GM08714 (cell line): Measurements from ENCODE around the gene ZNF787.

ENCODE experiments used
- H3K4me3 ChIP-seq: fragments of 200-500 bp; sonication (Bioruptor generic); 2 replicates; pipeline ENCODE4 v1.5.1; 2014; ENCODE audit warnings: mild to moderate bottlenecking, low read length, inconsistent platforms
- ZNF274 ChIP-seq: IDR thresholded peaks from 2 replicates; pipeline ENCODE4 v1.6.1; 2012; ENCODE audit warnings: mild to moderate bottlenecking, low read depth, low read length

ZNF787 gene

DNA sequence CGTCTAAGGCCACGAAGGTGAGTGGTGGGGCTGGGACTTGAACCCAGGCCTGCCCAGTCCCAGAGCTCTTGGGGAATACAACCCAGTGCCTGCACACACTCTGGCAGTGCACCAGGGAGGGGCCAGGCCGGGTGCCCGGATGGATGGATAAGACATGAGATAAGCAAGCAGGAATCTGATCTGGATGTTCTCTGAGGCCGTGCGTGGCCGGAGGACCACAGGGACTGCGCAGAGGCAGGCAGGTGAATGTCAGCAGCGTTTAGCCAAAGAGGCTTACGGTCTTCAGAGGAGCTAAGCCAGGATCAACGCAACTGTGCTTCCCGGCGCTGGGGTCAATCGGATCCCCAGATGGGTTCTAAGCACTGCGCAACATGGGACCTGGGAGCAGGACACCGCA is 1.5 kb downstream of the ZNF787 start:
- H3K4me3 ChIP-seq, result peak overlapping the region; percentile 72
- TF ChIP-seq ZNF274, result no peak

DNA sequence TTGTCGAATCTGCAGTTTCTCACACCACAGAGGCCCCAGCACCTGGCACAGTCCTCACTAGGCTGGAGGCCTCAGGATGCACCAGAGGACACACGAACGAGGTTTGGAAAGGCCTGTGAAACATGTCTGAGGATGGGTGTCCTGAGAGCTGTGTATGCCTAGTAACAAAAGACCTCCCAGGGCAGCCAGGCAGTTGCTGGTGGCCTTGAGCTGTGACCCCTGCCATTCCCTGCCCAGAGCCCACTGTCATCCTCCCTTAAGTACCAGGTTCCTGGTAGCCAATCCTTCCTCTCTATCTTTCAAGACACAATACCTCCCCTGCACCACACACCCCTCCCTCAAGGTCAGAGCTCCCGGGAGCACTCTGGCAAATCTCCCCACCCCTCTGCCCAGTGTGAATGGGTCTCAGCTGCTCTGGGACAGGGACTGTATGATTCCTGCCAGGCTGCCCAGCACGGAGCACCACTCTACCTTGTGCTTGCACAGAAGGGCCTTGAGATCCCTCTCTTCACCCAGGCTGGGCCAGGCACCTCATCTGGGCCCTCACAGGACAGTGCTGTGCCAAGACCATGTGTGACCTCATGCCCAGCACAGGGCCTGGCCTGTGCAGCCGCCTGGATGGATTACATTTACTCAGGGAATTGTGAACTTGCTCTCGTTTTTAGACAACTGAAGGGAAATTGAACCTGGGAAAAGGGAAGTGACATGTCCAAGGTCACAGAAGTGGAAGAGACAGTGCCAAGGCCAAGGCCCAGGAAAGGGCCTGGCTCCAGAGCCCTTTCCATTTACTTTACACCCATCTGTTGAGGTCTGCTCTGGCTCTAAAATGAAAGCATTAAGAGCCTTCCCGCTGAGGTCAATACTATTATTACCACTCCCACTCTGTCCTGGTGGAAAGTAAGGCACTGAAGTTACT is 2.2 kb downstream of the ZNF787 start:
- TF ChIP-seq ZNF274, result no peak
- H3K4me3 ChIP-seq, result peak overlapping the region; percentile 72; the same call in 1 of the 2 replicates

DNA sequence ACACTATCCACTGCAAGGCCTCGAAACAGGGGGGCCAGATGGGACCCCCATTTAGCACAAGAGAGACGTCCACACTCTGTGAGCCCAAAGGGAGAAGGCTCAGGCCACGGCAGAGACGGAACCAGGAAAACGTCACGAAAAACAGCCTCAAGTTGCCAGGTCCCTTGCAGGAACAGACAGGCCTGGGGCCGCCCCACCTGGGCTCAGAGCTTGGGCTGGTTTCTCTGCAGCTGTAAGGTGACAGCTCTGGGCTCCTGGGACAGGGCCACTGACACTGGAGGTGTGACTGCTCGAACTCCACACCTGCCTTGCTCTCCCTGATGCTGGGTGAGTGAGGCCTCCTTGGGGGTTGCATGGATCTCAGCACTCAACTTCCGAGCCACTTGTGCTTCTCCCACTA is 3.2 kb downstream of the ZNF787 start:
- no peak for TF ChIP-seq ZNF274
- no peak overlapping the region for H3K4me3 ChIP-seq

DNA sequence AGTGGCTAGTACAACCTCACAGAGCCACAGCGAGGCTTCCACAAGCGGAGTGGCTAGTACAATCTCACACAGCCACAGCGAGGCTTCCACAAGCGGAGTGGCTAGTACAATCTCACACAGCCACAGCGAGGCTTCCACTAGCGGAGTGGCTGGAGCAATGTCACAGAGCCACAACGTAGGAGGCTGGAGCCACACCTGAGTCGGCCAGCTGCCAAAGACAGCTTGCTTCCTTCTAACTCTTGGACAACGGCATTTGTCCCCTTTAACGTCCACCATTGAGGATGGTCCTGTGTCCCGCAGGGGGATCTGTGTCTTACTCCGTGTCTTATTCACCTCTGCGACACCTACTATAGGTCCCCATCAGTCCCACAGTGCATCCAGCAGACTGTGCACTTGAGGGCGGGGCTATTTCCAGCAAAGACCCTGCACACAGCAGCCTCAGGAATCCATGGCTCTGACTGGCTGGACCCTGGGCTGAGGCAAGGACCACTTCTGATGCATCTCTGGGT is 3.7 kb downstream of the ZNF787 start:
- no peak for TF ChIP-seq ZNF274
- H3K4me3 ChIP-seq, result no peak overlapping the region

DNA sequence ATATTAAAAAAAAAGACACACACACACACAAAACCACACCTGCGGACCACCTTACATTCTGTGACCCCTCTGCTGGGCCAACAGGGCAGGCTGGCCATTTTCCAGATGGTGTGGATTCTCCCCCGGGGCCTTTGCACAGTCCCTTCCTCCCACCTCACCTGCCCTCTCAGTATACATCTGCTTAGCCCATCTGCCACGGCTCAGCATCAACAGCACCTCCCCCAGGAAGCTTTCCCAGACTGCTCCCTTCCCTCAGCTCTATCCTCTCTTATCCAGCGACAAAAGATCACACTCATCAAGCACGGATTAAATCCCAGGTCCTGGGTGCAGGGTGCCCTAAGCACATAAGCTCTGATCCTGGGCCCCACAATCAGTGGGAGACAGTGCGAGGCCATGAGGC is 4.5 kb downstream of the ZNF787 start:
- no peak for TF ChIP-seq ZNF274
- no peak overlapping the region for H3K4me3 ChIP-seq

DNA sequence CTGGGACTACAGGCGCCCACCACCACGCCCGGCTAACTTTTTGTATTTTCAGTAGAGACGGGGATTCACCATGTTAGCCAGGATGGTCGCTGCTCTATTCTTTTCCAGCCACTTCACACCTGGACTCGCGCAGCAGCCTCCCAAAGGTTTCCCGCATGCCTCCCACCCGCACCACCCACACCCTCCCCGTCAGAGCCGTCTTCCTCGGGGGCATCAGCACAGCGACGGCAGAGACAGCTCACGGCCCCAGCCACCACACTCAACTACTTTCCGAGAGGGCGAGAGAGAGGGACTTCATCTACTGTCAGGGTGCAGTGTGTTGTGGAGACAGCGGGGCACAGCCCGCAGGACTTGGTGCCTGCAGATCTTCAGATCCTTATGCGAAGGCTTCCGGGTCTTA is 5.6 kb downstream of the ZNF787 start:
- no peak overlapping the region for H3K4me3 ChIP-seq
- TF ChIP-seq ZNF274, result no peak

DNA sequence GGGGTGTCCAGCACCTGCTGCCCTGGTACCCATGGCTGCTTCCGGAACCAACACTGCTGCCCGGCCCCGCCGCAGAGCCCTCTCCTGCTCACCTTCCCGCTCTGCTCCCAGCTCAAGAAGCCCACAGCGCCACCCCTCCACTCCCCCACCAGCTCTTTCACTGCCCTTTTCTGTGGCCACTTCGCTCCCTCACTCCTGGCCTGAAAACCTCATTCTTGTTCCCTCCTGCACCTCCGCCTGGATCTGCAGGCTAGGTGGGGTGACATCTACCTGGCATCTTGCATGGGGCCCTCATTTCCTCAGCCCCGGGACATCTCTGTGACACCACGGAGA is 6.4 kb downstream of the ZNF787 start:
- TF ChIP-seq ZNF274, result no peak
- no peak overlapping the region for H3K4me3 ChIP-seq

DNA sequence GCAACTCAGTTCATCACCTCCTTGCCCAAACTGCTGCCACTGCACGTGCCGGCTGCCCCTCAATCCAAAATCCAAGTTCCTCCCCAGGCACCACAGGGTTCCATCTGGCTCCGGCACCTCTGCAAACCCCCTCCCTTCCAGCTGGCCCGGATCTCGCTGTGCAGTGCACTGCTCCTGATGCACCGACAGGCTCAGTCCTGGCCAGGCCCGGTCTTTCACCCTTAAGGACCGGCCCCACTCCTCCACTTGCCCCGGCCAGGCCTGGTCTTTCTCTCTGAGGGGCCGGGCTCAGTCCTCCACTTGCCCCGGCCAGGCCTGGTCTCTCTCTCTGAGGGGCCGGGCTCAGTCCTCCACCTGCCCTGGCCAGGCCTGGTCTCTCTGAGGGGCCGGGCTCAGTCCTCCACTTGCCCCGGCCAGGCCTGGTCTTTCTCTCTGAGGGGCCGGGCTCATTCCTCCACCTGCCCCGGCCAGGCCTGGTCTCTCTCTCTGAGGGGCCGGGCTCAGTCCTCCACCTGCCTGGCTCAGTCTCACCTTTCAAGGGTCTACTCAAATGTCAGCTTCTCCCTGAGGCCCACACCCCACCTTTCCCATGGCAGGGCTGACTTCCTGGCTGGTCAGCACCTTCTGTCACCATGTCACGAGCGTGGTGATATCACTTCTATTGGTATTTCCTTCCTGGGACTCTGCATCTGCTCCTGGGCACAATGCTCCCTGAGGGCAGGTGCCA is 6.9 kb downstream of the ZNF787 start:
- no peak overlapping the region for H3K4me3 ChIP-seq
- no peak for TF ChIP-seq ZNF274

DNA sequence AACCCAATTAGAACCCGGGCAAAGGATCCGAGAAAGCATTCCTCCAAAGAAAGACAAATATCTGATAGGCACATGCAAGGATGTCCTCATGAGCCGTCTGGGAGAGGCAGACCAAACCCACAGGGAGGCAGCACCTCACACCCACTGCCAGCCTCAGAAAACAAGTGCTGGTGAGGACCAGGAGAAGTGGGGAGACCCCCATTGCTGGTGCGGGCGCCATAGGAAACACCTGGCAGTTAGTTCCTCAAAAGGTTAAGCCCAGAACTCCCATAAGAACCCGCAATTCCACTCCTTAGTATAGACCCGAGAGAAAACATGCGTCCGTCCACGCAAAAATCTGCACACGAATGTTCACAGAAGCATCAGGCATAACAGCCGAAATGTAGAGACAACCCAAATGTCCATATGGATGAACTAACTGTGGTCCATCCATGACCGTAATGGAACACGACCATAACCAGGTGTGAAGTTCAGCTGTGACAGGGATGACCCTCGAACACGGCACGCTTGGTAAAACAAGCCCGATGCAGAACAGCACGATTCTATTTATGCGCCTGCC is 7.9 kb downstream of the ZNF787 start:
- TF ChIP-seq ZNF274, result no peak

DNA sequence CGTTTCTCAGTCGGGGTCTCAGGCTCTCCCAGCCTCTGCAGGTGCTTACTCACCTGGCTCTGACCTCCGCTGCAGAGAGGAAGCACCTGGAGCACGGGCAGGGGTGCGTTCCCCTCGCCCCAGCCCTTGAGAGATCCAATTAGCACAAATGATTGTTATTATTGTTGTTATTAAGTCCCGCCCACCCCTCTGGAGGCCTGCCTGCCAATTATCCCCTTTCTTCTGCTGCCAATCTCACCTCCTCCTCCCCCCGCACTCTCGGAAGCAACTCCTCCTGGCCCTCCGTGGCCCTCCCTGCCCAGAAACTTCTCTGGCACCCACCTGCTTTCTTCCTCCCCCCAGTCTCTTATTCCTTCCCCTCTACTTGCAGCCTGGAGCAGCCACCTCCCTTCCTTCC is 8.8 kb downstream of the ZNF787 start:
- TF ChIP-seq ZNF274, result no peak
- H3K4me3 ChIP-seq, result no peak overlapping the region; the same call in 1 of the 2 replicates

More for the DNA sequence above, 7.9 kb downstream of the ZNF787 start:
- no peak overlapping the region; the same call in 1 of the 2 replicates for H3K4me3 ChIP-seq

DNA sequence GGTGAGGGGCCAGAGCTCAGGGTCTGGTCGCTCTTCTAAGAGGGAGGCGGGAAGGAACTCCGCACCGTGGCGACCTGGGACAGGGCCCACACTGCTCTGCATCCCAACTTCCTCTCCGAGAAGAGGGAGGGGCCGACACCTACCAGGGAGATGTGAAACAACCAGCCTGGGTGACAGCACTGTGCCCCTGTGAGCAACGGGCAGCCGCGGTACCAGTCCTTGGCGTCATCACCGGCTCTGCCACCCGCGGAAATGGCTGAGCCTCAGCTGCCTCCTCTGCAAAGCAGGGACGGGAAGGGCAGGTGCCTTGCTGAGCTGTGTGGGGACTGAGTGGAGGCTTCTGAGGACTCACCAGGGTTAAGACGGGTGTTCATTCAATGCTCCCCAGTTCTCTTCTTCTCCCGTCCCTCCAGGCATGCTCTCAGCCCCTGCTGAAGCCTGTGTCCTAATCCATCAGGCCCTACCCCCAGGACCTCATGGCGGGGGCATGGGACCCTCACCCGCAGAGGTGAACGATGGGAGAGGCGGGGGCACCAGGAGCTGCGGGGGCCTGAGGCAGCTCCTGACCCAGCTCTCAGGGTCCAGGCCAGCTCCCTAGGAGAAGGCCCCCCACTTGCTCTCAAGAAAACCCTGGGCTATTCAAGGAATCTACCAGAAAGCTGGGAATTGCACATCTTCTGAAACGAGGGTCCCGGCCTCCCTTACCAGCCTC is 9.3 kb downstream of the ZNF787 start:
- H3K4me3 ChIP-seq, result no peak overlapping the region; the same call in 1 of the 2 replicates
- no peak for TF ChIP-seq ZNF274

DNA sequence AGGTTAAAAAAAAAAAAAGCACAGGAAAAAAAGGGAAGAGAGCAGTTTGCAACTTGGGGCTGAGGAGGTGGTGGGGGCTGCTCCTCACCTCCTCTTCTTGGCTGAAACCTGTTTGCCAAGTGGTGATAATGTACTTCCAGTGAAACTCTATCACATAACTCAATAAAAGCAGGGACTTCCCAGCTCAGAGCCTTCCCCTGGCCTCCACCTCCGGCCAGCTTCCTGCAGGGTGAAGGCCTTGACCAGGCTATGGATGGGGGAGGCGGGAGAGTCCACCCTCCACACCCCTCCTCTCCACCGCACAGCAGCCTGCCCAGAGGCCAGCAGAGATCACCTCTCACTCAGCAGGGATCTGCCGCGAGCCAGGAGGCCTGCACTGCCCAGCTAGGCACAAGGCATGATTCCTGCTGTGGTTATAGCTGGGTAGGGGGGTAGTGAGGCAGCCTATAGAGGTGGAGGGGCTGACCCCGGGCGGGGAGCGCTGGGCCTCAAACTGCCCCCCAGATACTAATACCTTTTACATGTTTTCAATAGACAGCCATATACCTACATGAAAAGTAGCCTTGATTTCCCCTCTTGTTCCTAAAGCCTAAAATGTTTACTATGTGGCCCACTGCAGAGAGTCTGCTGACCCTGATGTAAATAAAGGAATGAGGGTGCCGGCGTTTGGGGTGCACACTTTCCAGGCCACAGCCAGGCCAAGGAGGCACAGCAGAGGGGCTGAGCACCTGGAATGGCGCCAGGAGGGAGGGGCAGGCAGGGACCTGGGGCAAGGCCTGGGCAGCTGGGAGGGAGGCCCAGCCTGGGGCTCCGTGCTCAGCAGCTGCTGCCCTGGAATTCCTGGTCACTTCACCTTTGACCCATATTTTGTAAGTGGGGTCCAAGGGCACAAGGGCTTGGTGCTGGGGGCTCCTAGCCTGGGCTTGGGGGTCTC is 10.3 kb downstream of the ZNF787 start:
- H3K4me3 ChIP-seq, result no peak overlapping the region; the same call in 1 of the 2 replicates
- TF ChIP-seq ZNF274, result no peak

DNA sequence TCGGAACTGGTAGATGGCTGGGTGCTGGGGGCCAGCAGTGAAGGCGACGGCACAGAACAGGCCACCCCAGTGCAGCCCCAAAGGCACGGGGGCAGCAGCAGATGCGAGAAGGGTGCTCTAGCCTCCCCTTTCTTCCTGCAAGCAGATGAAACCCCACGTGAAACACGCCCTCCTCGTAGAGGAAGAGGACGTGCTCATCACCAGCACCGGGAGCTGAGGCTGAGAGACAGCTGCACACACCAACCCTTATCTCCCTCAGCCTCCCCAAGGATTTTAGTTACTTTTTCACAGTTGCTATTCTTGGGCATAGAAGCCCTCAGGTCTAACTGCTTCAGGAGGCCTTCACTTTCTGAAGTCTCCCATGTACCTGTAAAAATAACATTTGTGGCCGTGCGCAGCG is 11.9 kb downstream of the ZNF787 start:
- H3K4me3 ChIP-seq, result no peak overlapping the region; the same call in 1 of the 2 replicates
- no peak for TF ChIP-seq ZNF274
